ENCODE measurements around the gene XPO6. TPM values are rescaled to one million over a fixed set of nuclear protein-coding genes. Genes with fewer than 3 reads are reported as not detected.

Gene XPO6
- polyA plus RNA-seq, 1 donor (not counting 4 experiments of a cell fraction or from before 2014, with no cell fraction given): 127 TPM

GRCh38 chr16:28167730-28168129 lies 44.0 kb downstream of the XPO6 start:
- Histone ChIP-seq H3K4me3 (ENCODE audit: control insufficient read depth in 2 of 3, extremely low read depth in 1 of 3, insufficient read depth in 2 of 3, low read depth in 1 of 3, low read length in 3 of 3) (no peak overlapping the region), H2AFZ (ENCODE audit: control insufficient read depth, low read length) (no peak overlapping the region), H4K20me1 (ENCODE audit: control insufficient read depth, extremely low read depth, insufficient read depth, low read length) (peaks cover 25% of the 10 kb centered on the region), H3K9ac (ENCODE audit: control insufficient read depth, extremely low read depth, insufficient read depth, low read length) (no peak overlapping the region), H3K9me3 (ENCODE audit: control insufficient read depth, low read depth, low read length) (no peaks in the 10 kb centered on the region), H3K9me1 (ENCODE audit: control insufficient read depth, extremely low read depth, insufficient read depth, low read length) (no peaks in the 10 kb centered on the region), H3K27ac (ENCODE audit: control insufficient read depth, insufficient read depth, low read length) (no peak overlapping the region), H3K4me2 (ENCODE audit: control insufficient read depth, extremely low read depth, insufficient read depth, low read depth, low read length) (no peak overlapping the region), H3K79me2 (ENCODE audit: control insufficient read depth, insufficient read depth, low read length) (peaks cover 45% of the 10 kb centered on the region), H3K36me3 (ENCODE audit: control insufficient read depth in 2 of 2, extremely low read depth in 1 of 2, insufficient read depth in 2 of 2, low read length in 2 of 2) (peaks cover 21 to 63% of the 10 kb centered on the region in 2 experiments), H3K4me1 (ENCODE audit: control insufficient read depth, extremely low read depth, insufficient read depth, low read length) (peaks cover 15% of the 10 kb centered on the region), H3K27me3 (ENCODE audit: control insufficient read depth, extremely low read depth, insufficient read depth, low read length) (no peaks in the 10 kb centered on the region)
- dilution Hi-C loops (cut with MboI; ENCODE audit: extremely low pct_ligation_motif_present, low sequenced_read_pairs): no loop called here
- TF ChIP-seq, protein P1, sequence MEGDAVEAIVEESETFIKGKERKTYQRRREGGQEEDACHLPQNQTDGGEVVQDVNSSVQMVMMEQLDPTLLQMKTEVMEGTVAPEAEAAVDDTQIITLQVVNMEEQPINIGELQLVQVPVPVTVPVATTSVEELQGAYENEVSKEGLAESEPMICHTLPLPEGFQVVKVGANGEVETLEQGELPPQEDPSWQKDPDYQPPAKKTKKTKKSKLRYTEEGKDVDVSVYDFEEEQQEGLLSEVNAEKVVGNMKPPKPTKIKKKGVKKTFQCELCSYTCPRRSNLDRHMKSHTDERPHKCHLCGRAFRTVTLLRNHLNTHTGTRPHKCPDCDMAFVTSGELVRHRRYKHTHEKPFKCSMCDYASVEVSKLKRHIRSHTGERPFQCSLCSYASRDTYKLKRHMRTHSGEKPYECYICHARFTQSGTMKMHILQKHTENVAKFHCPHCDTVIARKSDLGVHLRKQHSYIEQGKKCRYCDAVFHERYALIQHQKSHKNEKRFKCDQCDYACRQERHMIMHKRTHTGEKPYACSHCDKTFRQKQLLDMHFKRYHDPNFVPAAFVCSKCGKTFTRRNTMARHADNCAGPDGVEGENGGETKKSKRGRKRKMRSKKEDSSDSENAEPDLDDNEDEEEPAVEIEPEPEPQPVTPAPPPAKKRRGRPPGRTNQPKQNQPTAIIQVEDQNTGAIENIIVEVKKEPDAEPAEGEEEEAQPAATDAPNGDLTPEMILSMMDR (optimal IDR thresholded peaks at IDR 0.05 in 1 of 3, IDR thresholded peaks at IDR 0.05 in 1 of 3, conservative IDR thresholded peaks at IDR 0.05 in 1 of 3; ENCODE audit: extremely low read depth in 1 of 3, insufficient read depth in 2 of 3, low read length in 3 of 3): no peak
- TF ChIP-seq EZH2 (IDR thresholded peaks at IDR 0.05; ENCODE audit: low read length): no peak
- no peak for FAIRE-seq
- DNase-seq (ENCODE audit: low read depth, low spot score): no peak

- Histone ChIP-seq H3K4me2 (ENCODE audit: control insufficient read depth, extremely low read depth, insufficient read depth, low read depth, low read length) (no peak overlapping the region), H3K27me3 (ENCODE audit: control insufficient read depth, extremely low read depth, insufficient read depth, low read length) (no peaks in the 10 kb centered on the region), H3K4me3 (ENCODE audit: control insufficient read depth in 2 of 3, extremely low read depth in 1 of 3, insufficient read depth in 2 of 3, low read depth in 1 of 3, low read length in 3 of 3) (no peak overlapping the region), H3K9me3 (ENCODE audit: control insufficient read depth, low read depth, low read length) (no peaks in the 10 kb centered on the region), H3K9me1 (ENCODE audit: control insufficient read depth, extremely low read depth, insufficient read depth, low read length) (no peaks in the 10 kb centered on the region), H4K20me1 (ENCODE audit: control insufficient read depth, extremely low read depth, insufficient read depth, low read length) (peaks cover 25% of the 10 kb centered on the region), H3K36me3 (ENCODE audit: control insufficient read depth in 2 of 2, extremely low read depth in 1 of 2, insufficient read depth in 2 of 2, low read length in 2 of 2) (peaks cover 18 to 62% of the 10 kb centered on the region in 2 experiments), H3K9ac (ENCODE audit: control insufficient read depth, extremely low read depth, insufficient read depth, low read length) (no peak overlapping the region), H3K79me2 (ENCODE audit: control insufficient read depth, insufficient read depth, low read length) (peaks cover 50% of the 10 kb centered on the region), H3K27ac (ENCODE audit: control insufficient read depth, insufficient read depth, low read length) (peak overlapping the region; percentile 30), H2AFZ (ENCODE audit: control insufficient read depth, low read length) (no peak overlapping the region), H3K4me1 (ENCODE audit: control insufficient read depth, extremely low read depth, insufficient read depth, low read length) (peaks cover 15% of the 10 kb centered on the region)
- dilution Hi-C loops (cut with MboI; ENCODE audit: extremely low pct_ligation_motif_present, low sequenced_read_pairs): no loop called here
- FAIRE-seq: no peak
- DNase-seq (ENCODE audit: low read depth, low spot score): no peak
- no peak for TF ChIP-seq EZH2 (IDR thresholded peaks at IDR 0.05; ENCODE audit: low read length)
- TF ChIP-seq, protein P1 (optimal IDR thresholded peaks at IDR 0.05 in 1 of 3, IDR thresholded peaks at IDR 0.05 in 1 of 3, conservative IDR thresholded peaks at IDR 0.05 in 1 of 3; ENCODE audit: extremely low read depth in 1 of 3, insufficient read depth in 2 of 3, low read length in 3 of 3): no peak
Observed at GRCh38 chr16:28167221-28167620, 44.5 kb downstream of the XPO6 start.
